Measurements from ENCODE around the gene MED16. TPM values are rescaled to one million over a fixed set of nuclear protein-coding genes. Genes with fewer than 3 reads are reported as not detected.
"Not testable (repeated sequence)": the region's sequence is repeated elsewhere in the genome, so short reads cannot be mapped to it uniquely, and the experiment has no call there.

MED16 gene
- total and polyA plus RNA-seq, 2 of the 4 experiments (the other 2 are of a cell fraction) = 8.1 to 40.2 TPM

- H3K18ac ChIP-seq (ENCODE audit: low read depth, low read length) = no peak overlapping the region
- no peak overlapping the region for H3K56ac ChIP-seq (ENCODE audit: extremely low read depth, insufficient read depth, low read length)
- dilution Hi-C loops (cut with HindIII; ENCODE audit: low sequenced_read_pairs, unreplicated experiment) (no loop called here), in situ Hi-C loops (cut with MboI; ENCODE audit: low sequenced_read_pairs) (no loop called here), intact Hi-C loops (cut with micrococcal nuclease) (no loop called here)
- BruUV-seq (replicated peaks) = no TSS peak
- no peaks in the 10 kb centered on the region for H3K9me1 ChIP-seq (ENCODE audit: insufficient read depth, low read length)
- no peak overlapping the region for H4K5ac ChIP-seq (ENCODE audit: low read depth, low read length)
- no peak overlapping the region for H2BK120ac ChIP-seq (ENCODE audit: low read depth, low read length)
- WGBS, 2 experiments (ENCODE audit: extremely low coverage in 2 of 2, insufficient read length in 1 of 2) = no CpG with 5 or more reads among the region's 64 CpGs
- no peak overlapping the region for H4K91ac ChIP-seq (ENCODE audit: insufficient read depth, low read depth, low read length)
- no peaks in the 10 kb centered on the region for H3K9me3 ChIP-seq (ENCODE audit: control insufficient read depth, insufficient read depth, low read length)
- no peak overlapping the region for H2AK5ac ChIP-seq (ENCODE audit: low read depth, low read length)
- no peak overlapping the region for H3K14ac ChIP-seq (replicated peaks; ENCODE audit: low read depth, low read length)
- no peak overlapping the region for H2BK20ac ChIP-seq (ENCODE audit: low read depth, low read length)
- no peak overlapping the region for H2BK5ac ChIP-seq (ENCODE audit: low read depth, low read length, poor library complexity, severe bottlenecking)
- DNase-seq (no peak), ATAC-seq (ENCODE audit: low read depth) (peak; percentile 46)
- no peak for TF ChIP-seq RAD21 (IDR thresholded peaks at IDR 0.05; ENCODE audit: low read length)
- no peak for TF ChIP-seq RFX5 (IDR thresholded peaks at IDR 0.05; ENCODE audit: low read depth, low read length)
- TF ChIP-seq BHLHE40 (IDR thresholded peaks at IDR 0.05; ENCODE audit: low read depth, low read length) = no peak
- TF ChIP-seq MXI1 (IDR thresholded peaks at IDR 0.05; ENCODE audit: borderline replicate concordance, low read depth, low read length) = no peak
- TF ChIP-seq CTCF (conservative IDR thresholded peaks at IDR 0.05; ENCODE audit: low read depth, low read length) = no peak
- TF ChIP-seq POLR2A (IDR thresholded peaks at IDR 0.05; ENCODE audit: low read depth, low read length) = no peak; the same call in 1 of the 2 replicates
- no peak for TF ChIP-seq RCOR1 (IDR thresholded peaks at IDR 0.05; ENCODE audit: insufficient replicate concordance, low read length)
- ChIA-PET POLR2A (ENCODE audit: unreplicated experiment) (interaction anchor here (0.5 kb wide), 1 partner anchor 167 kb away, joined by 21 read pairs; no protein-coding TSS in a partner anchor), CTCF (no interaction called here)
- H3K79me1 ChIP-seq (ENCODE audit: low read depth in 1 of 2, low read length in 2 of 2) = no peaks in the 10 kb centered on the region
- H3K4me1 ChIP-seq (ENCODE audit: control insufficient read depth, insufficient read depth, low read length) = peaks cover 3% of the 10 kb centered on the region; the same call in 1 of the 2 replicates
- H3K4ac ChIP-seq (ENCODE audit: low read depth, low read length) = no peak overlapping the region
- no peak overlapping the region for H3K23ac ChIP-seq (ENCODE audit: low read depth, low read length)
- H4K8ac ChIP-seq (ENCODE audit: low read depth in 2 of 2, low read length in 2 of 2) = no peak overlapping the region
- H3K9ac ChIP-seq (ENCODE audit: low read depth, low read length) = no peak overlapping the region
- no peaks in the 10 kb centered on the region for H4K20me1 ChIP-seq (ENCODE audit: insufficient read depth, low read length)
- no peak overlapping the region for H2AK9ac ChIP-seq (replicated peaks; ENCODE audit: low read depth, low read length, poor library complexity)
- H3K36me3 ChIP-seq (ENCODE audit: control insufficient read depth, insufficient read depth, low read length) = no peaks in the 10 kb centered on the region
- H3K27me3 ChIP-seq (ENCODE audit: control insufficient read depth, insufficient read depth, low read length) = peaks cover 2% of the 10 kb centered on the region; the same call in 1 of the 2 replicates
- peak overlapping the region; percentile 65; the same call in 1 of the 2 replicates for H3K4me2 ChIP-seq (ENCODE audit: low read depth, low read length)
- H3K4me3 ChIP-seq (ENCODE audit: insufficient read depth, low read depth, low read length) = peak overlapping the region; percentile 54
- peak overlapping the region; percentile 79 for H2AFZ ChIP-seq (replicated peaks; ENCODE audit: low read length, poor library complexity)
- no peak overlapping the region for H2BK15ac ChIP-seq (ENCODE audit: low read depth, low read length)
- no peak overlapping the region; the same call in 1 of the 2 replicates for H3K27ac ChIP-seq (ENCODE audit: insufficient read depth, low read length)
Observed at GRCh38 chr19:821231-821824, 71.7 kb downstream of the MED16 start.

GRCh38 chr19:820212-820611 is 72.8 kb downstream of the MED16 start:
- H4K8ac ChIP-seq (ENCODE audit: low read depth in 2 of 2, low read length in 2 of 2); H3K4me3 ChIP-seq (ENCODE audit: insufficient read depth, low read depth, low read length); H4K20me1 ChIP-seq (ENCODE audit: insufficient read depth, low read length); H2AK9ac ChIP-seq (replicated peaks; ENCODE audit: low read depth, low read length, poor library complexity); intact Hi-C loops (cut with micrococcal nuclease); H3K18ac ChIP-seq (ENCODE audit: low read depth, low read length); in situ Hi-C loops (cut with MboI; ENCODE audit: low sequenced_read_pairs); H3K9ac ChIP-seq (ENCODE audit: low read depth, low read length); H2AFZ ChIP-seq (replicated peaks; ENCODE audit: low read length, poor library complexity); H2BK20ac ChIP-seq (ENCODE audit: low read depth, low read length); ATAC-seq (ENCODE audit: low read depth); H3K4ac ChIP-seq (ENCODE audit: low read depth, low read length); H3K4me2 ChIP-seq (ENCODE audit: low read depth, low read length); H3K56ac ChIP-seq (ENCODE audit: extremely low read depth, insufficient read depth, low read length); H2BK5ac ChIP-seq (ENCODE audit: low read depth, low read length, poor library complexity, severe bottlenecking); DNase-seq; H3K23ac ChIP-seq (ENCODE audit: low read depth, low read length); H4K5ac ChIP-seq (ENCODE audit: low read depth, low read length); H3K9me3 ChIP-seq (ENCODE audit: control insufficient read depth, insufficient read depth, low read length); H3K14ac ChIP-seq (replicated peaks; ENCODE audit: low read depth, low read length); H2BK120ac ChIP-seq (ENCODE audit: low read depth, low read length); H3K27ac ChIP-seq (ENCODE audit: insufficient read depth, low read length); H3K9me1 ChIP-seq (ENCODE audit: insufficient read depth, low read length); H4K91ac ChIP-seq (ENCODE audit: insufficient read depth, low read depth, low read length); H3K36me3 ChIP-seq (ENCODE audit: control insufficient read depth, insufficient read depth, low read length); H2BK15ac ChIP-seq (ENCODE audit: low read depth, low read length); H3K79me1 ChIP-seq (ENCODE audit: low read depth in 1 of 2, low read length in 2 of 2); H2AK5ac ChIP-seq (ENCODE audit: low read depth, low read length); dilution Hi-C loops (cut with HindIII; ENCODE audit: low sequenced_read_pairs, unreplicated experiment); BruUV-seq (replicated peaks); H3K27me3 ChIP-seq (ENCODE audit: control insufficient read depth, insufficient read depth, low read length); H3K4me1 ChIP-seq (ENCODE audit: control insufficient read depth, insufficient read depth, low read length): not testable (repeated sequence)
- POLR2A ChIA-PET (ENCODE audit: unreplicated experiment) = interaction anchor here (0.6 kb wide), 1 partner anchor 35 kb away, joined by 3 read pairs; no protein-coding TSS in a partner anchor
- CTCF ChIA-PET = interaction anchor here (0.6 kb wide), 1 partner anchor 34 kb away, joined by 5 read pairs; no protein-coding TSS in a partner anchor
- no CpG with 5 or more reads among the region's 5 CpGs for WGBS, 2 experiments (ENCODE audit: extremely low coverage in 2 of 2, insufficient read length in 1 of 2)

All from IMR-90 (cell line).